ENCODE results near the gene PLK2. TPM values are rescaled to one million over a fixed set of nuclear protein-coding genes. Genes with fewer than 3 reads are reported as not detected.
A peak's percentile ranks its signal among the peaks of the same experiment; 100 is the strongest.

The PLK2 gene
- total RNA-seq (ENCODE audit: unreplicated experiment) = 572 TPM
- long read RNA-seq, transcript PLK2-201 (14 exons, 2,960 nt) = major isoform, 376 of 435 reads
- long read RNA-seq, partial matches to known transcripts = 13 of 435 reads
- long read RNA-seq, other reads (novel, unspliced or antisense) = 44 of 435 reads

GRCh38 chr5:58460002-58460731 lies at the start of gene PLK2:
Gene PLK2, minus strand, starts transcription at chr5:58460086. Its CDS starts 127 bp downstream, at chr5:58459959.
- TF ChIP-seq CTCF (IDR thresholded peaks at IDR 0.05; ENCODE audit: unreplicated experiment) = no peak
- H3K27ac Mint-ChIP-seq (ENCODE audit: unreplicated experiment) = peak within 1 kb of the TSS; percentile 92

GRCh38 chr5:58507715-58508114 lies 47.8 kb upstream of the PLK2 start:
- no peaks in the 10 kb centered on the region for H3K4me1 Mint-ChIP-seq (ENCODE audit: unreplicated experiment)

More at GRCh38 chr5:58460002-58460731, at the start of gene PLK2:
- Mint-ChIP-seq H3K9me3 (ENCODE audit: unreplicated experiment) (no peaks in the 10 kb centered on the region), H3K36me3 (ENCODE audit: low read depth, unreplicated experiment) (peaks cover 42% of the 10 kb centered on the region), H3K4me1 (ENCODE audit: unreplicated experiment) (peaks cover 41% of the 10 kb centered on the region), H3K4me3 (ENCODE audit: unreplicated experiment) (peak within 1 kb of the TSS; percentile 100), H3K27me3 (ENCODE audit: unreplicated experiment) (no peaks in the 10 kb centered on the region)
- peak; percentile 93 for DNase-seq (ENCODE audit: low spot score)

GRCh38 chr5:58505971-58506640 lies 46.2 kb upstream of the PLK2 start:
- no peak for TF ChIP-seq CTCF (IDR thresholded peaks at IDR 0.05; ENCODE audit: unreplicated experiment)
- no peak for DNase-seq (ENCODE audit: low spot score)
- no peak overlapping the region for H3K27ac Mint-ChIP-seq (ENCODE audit: unreplicated experiment)
- H3K4me3 Mint-ChIP-seq (ENCODE audit: unreplicated experiment) = no peak overlapping the region
- no peaks in the 10 kb centered on the region for H3K36me3 Mint-ChIP-seq (ENCODE audit: low read depth, unreplicated experiment)
- H3K9me3 Mint-ChIP-seq (ENCODE audit: unreplicated experiment) = no peaks in the 10 kb centered on the region
- no peaks in the 10 kb centered on the region for H3K4me1 Mint-ChIP-seq (ENCODE audit: unreplicated experiment)
- no peaks in the 10 kb centered on the region for H3K27me3 Mint-ChIP-seq (ENCODE audit: unreplicated experiment)

More at GRCh38 chr5:58507715-58508114, 47.8 kb upstream of the PLK2 start:
- Mint-ChIP-seq H3K4me3 (ENCODE audit: unreplicated experiment) (no peak overlapping the region), H3K27me3 (ENCODE audit: unreplicated experiment) (no peaks in the 10 kb centered on the region), H3K27ac (ENCODE audit: unreplicated experiment) (no peak overlapping the region), H3K9me3 (ENCODE audit: unreplicated experiment) (no peaks in the 10 kb centered on the region), H3K36me3 (ENCODE audit: low read depth, unreplicated experiment) (no peaks in the 10 kb centered on the region)
- no peak for TF ChIP-seq CTCF (IDR thresholded peaks at IDR 0.05; ENCODE audit: unreplicated experiment)
- DNase-seq (ENCODE audit: low spot score) = no peak

- Mint-ChIP-seq H3K4me3 (ENCODE audit: unreplicated experiment) (no peak overlapping the region), H3K9me3 (ENCODE audit: unreplicated experiment) (no peaks in the 10 kb centered on the region), H3K36me3 (ENCODE audit: low read depth, unreplicated experiment) (no peaks in the 10 kb centered on the region)
Observed at GRCh38 chr5:58505502-58505901, 45.6 kb upstream of the PLK2 start.

More at GRCh38 chr5:58505502-58505901, 45.6 kb upstream of the PLK2 start:
- Mint-ChIP-seq H3K27me3 (ENCODE audit: unreplicated experiment) (no peaks in the 10 kb centered on the region), H3K4me1 (ENCODE audit: unreplicated experiment) (peaks cover 2% of the 10 kb centered on the region), H3K27ac (ENCODE audit: unreplicated experiment) (no peak overlapping the region)
- no peak for DNase-seq (ENCODE audit: low spot score)
- no peak for TF ChIP-seq CTCF (IDR thresholded peaks at IDR 0.05; ENCODE audit: unreplicated experiment)
